ENCODE results near the gene ALDH1B1.

Gene ALDH1B1

DNA sequence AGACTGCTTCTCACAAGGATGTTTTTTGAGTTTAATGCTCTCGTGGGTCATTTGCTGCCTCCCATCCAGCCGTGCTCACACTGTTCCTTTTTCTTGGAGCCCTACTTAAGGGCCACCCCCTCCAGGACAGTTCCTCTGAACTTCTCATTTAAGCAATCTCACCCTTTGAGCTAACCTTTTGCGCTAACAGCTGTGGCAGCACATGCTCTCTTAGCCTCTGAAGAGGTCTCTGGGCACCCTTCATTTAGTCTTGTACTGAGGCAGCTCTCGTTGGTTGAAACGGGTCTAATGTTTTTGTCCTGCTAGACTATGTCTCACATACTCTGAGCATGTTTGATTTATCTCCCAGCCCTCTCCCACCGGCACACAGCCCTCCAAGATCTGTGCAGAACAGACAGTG lies 11.8 kb downstream of the ALDH1B1 start:
- CTCF ChIA-PET = interaction anchor here (0.7 to 0.9 kb wide), 2 partner anchors 8 to 317 kb away, joined by 3 read pairs; no protein-coding TSS in a partner anchor
- H3K4me3 ChIP-seq (ENCODE audit: low read depth, low read length) = no peak overlapping the region
- TF ChIP-seq, protein P1, sequence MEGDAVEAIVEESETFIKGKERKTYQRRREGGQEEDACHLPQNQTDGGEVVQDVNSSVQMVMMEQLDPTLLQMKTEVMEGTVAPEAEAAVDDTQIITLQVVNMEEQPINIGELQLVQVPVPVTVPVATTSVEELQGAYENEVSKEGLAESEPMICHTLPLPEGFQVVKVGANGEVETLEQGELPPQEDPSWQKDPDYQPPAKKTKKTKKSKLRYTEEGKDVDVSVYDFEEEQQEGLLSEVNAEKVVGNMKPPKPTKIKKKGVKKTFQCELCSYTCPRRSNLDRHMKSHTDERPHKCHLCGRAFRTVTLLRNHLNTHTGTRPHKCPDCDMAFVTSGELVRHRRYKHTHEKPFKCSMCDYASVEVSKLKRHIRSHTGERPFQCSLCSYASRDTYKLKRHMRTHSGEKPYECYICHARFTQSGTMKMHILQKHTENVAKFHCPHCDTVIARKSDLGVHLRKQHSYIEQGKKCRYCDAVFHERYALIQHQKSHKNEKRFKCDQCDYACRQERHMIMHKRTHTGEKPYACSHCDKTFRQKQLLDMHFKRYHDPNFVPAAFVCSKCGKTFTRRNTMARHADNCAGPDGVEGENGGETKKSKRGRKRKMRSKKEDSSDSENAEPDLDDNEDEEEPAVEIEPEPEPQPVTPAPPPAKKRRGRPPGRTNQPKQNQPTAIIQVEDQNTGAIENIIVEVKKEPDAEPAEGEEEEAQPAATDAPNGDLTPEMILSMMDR (IDR thresholded peaks at IDR 0.05; ENCODE audit: insufficient read depth, low read length, missing control alignments) = no peak
- POLR2A ChIA-PET = no interaction called here
- no peak for DNase-seq (ENCODE audit: low read depth, low spot score)

DNA sequence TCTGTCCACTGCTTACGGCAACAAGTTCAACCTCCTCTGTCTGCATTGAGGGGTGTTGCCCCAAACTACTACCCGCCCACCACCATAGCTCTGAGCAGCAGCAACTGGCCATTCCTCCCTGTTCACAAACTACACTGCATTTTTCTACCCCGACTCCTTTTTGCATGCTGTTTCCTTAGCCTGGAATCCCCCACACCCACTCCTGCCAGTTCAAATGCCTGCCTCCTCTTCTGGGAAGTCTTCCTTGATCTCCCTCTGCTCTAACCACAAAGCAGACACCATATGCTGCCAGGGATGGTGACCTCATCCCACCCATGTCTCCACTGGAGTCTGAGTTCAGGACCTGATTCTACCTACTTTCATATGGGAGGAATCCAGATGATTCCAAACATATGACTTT lies 13.3 kb downstream of the ALDH1B1 start:
- CTCF ChIA-PET = interaction anchor here (1.1 to 1.6 kb wide), 2 partner anchors 11 to 27 kb away, joined by 4 read pairs; no protein-coding TSS in a partner anchor

DNA sequence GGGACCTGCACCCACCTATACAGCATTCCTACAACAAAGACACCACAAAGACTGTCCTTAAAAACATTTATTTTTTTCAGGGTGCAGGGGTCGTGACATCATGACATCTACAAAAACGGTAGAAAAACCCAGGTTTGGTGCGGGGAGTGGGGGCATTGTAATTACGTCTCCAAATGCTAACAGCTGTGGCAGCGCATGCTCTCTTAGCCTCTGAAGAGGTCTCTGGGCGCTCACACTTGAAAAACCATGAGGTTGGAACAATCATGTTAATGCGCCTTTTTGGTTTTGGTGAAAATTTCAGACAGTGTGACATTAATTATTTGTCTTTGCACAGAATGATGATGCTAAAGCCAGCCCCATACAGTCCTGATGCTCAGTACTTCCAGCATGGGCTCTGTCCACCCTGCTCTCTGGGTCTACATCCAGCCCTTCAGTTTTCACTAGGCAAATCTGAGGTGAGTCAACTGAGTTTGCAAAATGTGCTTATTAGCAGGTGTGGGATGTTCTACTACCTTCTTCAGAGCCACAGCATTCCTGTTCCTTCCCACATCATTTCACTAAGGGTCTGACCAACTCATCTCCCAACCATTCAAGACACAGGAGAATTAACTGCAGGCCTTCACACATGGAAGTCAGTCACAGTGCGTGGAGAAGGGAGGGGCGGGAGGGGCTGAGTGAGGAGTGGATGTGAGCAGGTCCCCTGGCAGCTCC lies 14.1 kb downstream of the ALDH1B1 start:
- DNase-seq (ENCODE audit: low read depth, low spot score) = no peak
- ChIA-PET POLR2A (no interaction called here), CTCF (interaction anchor here (2.4 kb wide), 1 partner anchor 11 kb away, joined by 5 read pairs; no protein-coding TSS in a partner anchor)
- no peak overlapping the region for H3K4me3 ChIP-seq (ENCODE audit: low read depth, low read length)
- TF ChIP-seq, protein P1 (IDR thresholded peaks at IDR 0.05; ENCODE audit: insufficient read depth, low read length, missing control alignments) = no peak

More for the DNA sequence above, 13.3 kb downstream of the ALDH1B1 start:
- no peak for DNase-seq (ENCODE audit: low read depth, low spot score)
- POLR2A ChIA-PET = no interaction called here
- H3K4me3 ChIP-seq (ENCODE audit: low read depth, low read length) = no peak overlapping the region
- TF ChIP-seq, protein P1 (IDR thresholded peaks at IDR 0.05; ENCODE audit: insufficient read depth, low read length, missing control alignments) = no peak

DNA sequence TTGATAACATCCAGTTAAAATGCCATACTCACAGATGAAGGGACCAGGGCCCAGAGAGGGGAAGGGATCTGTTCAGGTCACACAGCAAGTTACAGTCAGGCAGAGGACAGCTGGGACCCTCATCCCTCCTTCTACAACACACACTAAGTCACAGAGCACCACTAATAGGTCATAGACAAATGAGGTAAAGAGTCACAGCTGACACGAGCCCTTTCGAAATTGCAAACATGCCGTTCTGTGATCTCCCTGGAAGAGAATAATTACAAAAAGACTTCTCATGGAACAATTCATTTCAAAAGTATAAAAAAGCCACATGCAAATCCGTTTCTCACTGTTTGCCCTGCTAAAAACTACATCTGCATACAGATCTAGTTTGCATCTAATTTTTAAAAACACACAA lies 16.2 kb downstream of the ALDH1B1 start:
- CTCF ChIA-PET = interaction anchor here (1.5 to 2.4 kb wide), 2 partner anchors 8 to 10 kb away, joined by 4 to 5 read pairs; no protein-coding TSS in a partner anchor
- H3K4me3 ChIP-seq (ENCODE audit: low read depth, low read length) = no peak overlapping the region
- TF ChIP-seq, protein P1 (IDR thresholded peaks at IDR 0.05; ENCODE audit: insufficient read depth, low read length, missing control alignments) = no peak
- POLR2A ChIA-PET = no interaction called here
- DNase-seq (ENCODE audit: low read depth, low spot score) = no peak

DNA sequence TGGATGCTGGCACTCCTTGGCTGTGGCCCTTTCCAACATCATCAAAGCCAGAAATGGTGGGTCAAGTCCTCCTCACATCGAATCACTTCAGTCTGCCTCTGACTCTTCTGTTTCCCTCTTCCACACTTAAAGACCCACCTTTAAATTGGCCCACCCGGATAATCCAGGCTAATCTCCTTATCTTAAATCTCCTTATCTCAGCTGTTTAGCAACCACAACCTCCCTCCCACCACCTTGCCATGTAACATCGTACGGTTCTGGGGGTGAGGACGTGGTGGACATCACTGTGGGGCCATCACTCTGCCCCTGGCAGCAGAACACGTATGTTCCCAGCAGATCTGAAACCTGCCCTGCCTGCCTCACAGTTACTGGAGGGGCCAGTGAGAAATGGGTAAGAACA lies 20.2 kb downstream of the ALDH1B1 start:
- ChIA-PET CTCF (interaction anchor here (1.0 to 3.8 kb wide), 3 partner anchors 9 to 20 kb away, joined by 3 to 14 read pairs (median 4); no protein-coding TSS in a partner anchor), POLR2A (no interaction called here)
- DNase-seq (ENCODE audit: low read depth, low spot score) = no peak
- TF ChIP-seq, protein P1 (IDR thresholded peaks at IDR 0.05; ENCODE audit: insufficient read depth, low read length, missing control alignments) = no peak
- no peak overlapping the region for H3K4me3 ChIP-seq (ENCODE audit: low read depth, low read length)

DNA sequence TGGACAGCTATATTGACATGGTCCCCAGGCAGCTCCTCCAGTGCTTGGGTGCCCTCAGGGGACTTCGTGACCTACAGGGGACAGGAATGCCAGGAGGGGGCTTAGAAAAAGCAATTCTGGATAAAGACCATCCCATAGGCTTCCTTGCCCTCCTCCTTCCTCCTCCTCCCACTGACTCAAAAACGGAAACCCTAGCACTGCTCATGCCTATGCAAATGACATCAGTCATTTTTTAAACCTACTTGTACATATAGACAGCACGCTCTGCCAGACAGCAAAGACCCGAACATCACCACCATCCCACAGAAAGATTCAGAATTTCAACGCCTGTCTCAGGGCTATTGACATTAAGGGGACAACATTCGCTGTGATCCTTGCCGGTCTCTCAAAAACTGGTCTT lies 20.8 kb downstream of the ALDH1B1 start:
- H3K4me3 ChIP-seq (ENCODE audit: low read depth, low read length) = no peak overlapping the region
- ChIA-PET POLR2A (no interaction called here), CTCF (interaction anchor here (1.2 to 3.8 kb wide), 2 partner anchors 9 to 12 kb away, joined by 3 to 14 read pairs; no protein-coding TSS in a partner anchor)
- DNase-seq (ENCODE audit: low read depth, low spot score) = no peak
- TF ChIP-seq, protein P1 (IDR thresholded peaks at IDR 0.05; ENCODE audit: insufficient read depth, low read length, missing control alignments) = no peak

All from AG04449 (cell line).